Stimulated activated effector memory CD8-positive, alpha-beta T cell treated with anti-CD3 and anti-CD28 coated beads, Interleukin-12 subunit alpha, Interleukin-12 subunit beta, amount 100 ng/mL, for 72 hours (primary cell): ENCODE results near the gene P2RY8.
"Not testable (repeated sequence)": the region's sequence is repeated elsewhere in the genome, so short reads cannot be mapped to it uniquely, and the experiment has no call there.

Experiments
- ATAC-seq: fragments of 150-1000 bp; cut with Tn5 transposase; 2 replicates; pipeline ENCODE4 v1.10.0; 2021
- DNase-seq, 2 donors: peaks; one replicate each; pipeline ENCODE4 v3.0.0; 2021 to 2022; ENCODE audit warnings: low spot score in 2 of 2
- H3K27ac Mint-ChIP-seq: one replicate; pipeline ENCODE4 v1.8.0; 2022; ENCODE audit warnings: mild to moderate bottlenecking, mixed read lengths
- H3K36me3 Mint-ChIP-seq: one replicate; pipeline ENCODE4 v1.8.0; 2022; ENCODE audit warnings: mild to moderate bottlenecking, mixed read lengths
- H3K4me1 Mint-ChIP-seq: one replicate; pipeline ENCODE4 v1.8.0; 2022; ENCODE audit warnings: mixed read lengths
- H3K4me3 Mint-ChIP-seq: one replicate; pipeline ENCODE4 v1.8.0; 2022; ENCODE audit warnings: mild to moderate bottlenecking, mixed read lengths
- H3K9me3 Mint-ChIP-seq: one replicate; pipeline ENCODE4 v1.8.0; 2022; ENCODE audit warnings: mixed read lengths

The P2RY8 gene

GRCh38 chrX:1557442-1557841 is 20.5 kb upstream of the P2RY8 start:
- peak in 1 of 2 donors; percentile 43 for DNase-seq
- H3K27ac Mint-ChIP-seq, H3K4me3 Mint-ChIP-seq, ATAC-seq, H3K9me3 Mint-ChIP-seq, H3K36me3 Mint-ChIP-seq: not testable (repeated sequence)
- peaks cover 34% of the 10 kb centered on the region for H3K4me1 Mint-ChIP-seq

- no peak for ATAC-seq
- peaks cover 7% of the 10 kb centered on the region for H3K36me3 Mint-ChIP-seq
- peak overlapping the region; percentile 92 for H3K27ac Mint-ChIP-seq
- peak overlapping the region; percentile 54 for H3K4me3 Mint-ChIP-seq
- H3K9me3 Mint-ChIP-seq: peaks cover 7% of the 10 kb centered on the region
- H3K4me1 Mint-ChIP-seq: peaks cover 41% of the 10 kb centered on the region
- peak in 1 of 2 donors; percentile 50 for DNase-seq
Observed at GRCh38 chrX:1555370-1555769, 18.4 kb upstream of the P2RY8 start.

- H3K4me1 Mint-ChIP-seq: peaks cover 47% of the 10 kb centered on the region
- peaks cover 7% of the 10 kb centered on the region for H3K9me3 Mint-ChIP-seq
- peak overlapping the region; percentile 54 for H3K4me3 Mint-ChIP-seq
- DNase-seq (peak in 1 of 2 donors; percentile 64), ATAC-seq (peak; percentile 77)
- H3K36me3 Mint-ChIP-seq: peaks cover 7% of the 10 kb centered on the region
- peak overlapping the region; percentile 92 for H3K27ac Mint-ChIP-seq
Observed at GRCh38 chrX:1554469-1555210, 17.7 kb upstream of the P2RY8 start.

- Mint-ChIP-seq H3K4me1 (peaks cover 52% of the 10 kb centered on the region), H3K4me3 (peak overlapping the region; percentile 9), H3K9me3 (peaks cover 7% of the 10 kb centered on the region), H3K36me3 (peaks cover 7% of the 10 kb centered on the region), H3K27ac (peak overlapping the region; percentile 92)
- DNase-seq: no peak
- no peak for ATAC-seq
Observed at GRCh38 chrX:1551959-1552546, 15.1 kb upstream of the P2RY8 start.

- no peak overlapping the region for H3K4me3 Mint-ChIP-seq
- H3K36me3 Mint-ChIP-seq: peaks cover 5% of the 10 kb centered on the region
- H3K9me3 Mint-ChIP-seq: peaks cover 5% of the 10 kb centered on the region
- H3K27ac Mint-ChIP-seq: peak overlapping the region; percentile 91
- peak in 1 of 2 donors; percentile 48 for DNase-seq
- no peak for ATAC-seq
- H3K4me1 Mint-ChIP-seq: peaks cover 38% of the 10 kb centered on the region
Observed at GRCh38 chrX:1546691-1547251, 9.8 kb upstream of the P2RY8 start.

GRCh38 chrX:1545776-1546408 is 8.9 kb upstream of the P2RY8 start:
- ATAC-seq (peak; percentile 64), DNase-seq (peak in 1 of 2 donors; percentile 54)
- Mint-ChIP-seq H3K36me3 (no peaks in the 10 kb centered on the region), H3K4me1 (peaks cover 29% of the 10 kb centered on the region), H3K9me3 (peaks cover 5% of the 10 kb centered on the region), H3K4me3 (no peak overlapping the region), H3K27ac (peak overlapping the region; percentile 91)

- Mint-ChIP-seq H3K9me3 (peaks cover 5% of the 10 kb centered on the region), H3K36me3 (no peaks in the 10 kb centered on the region), H3K27ac (no peak overlapping the region), H3K4me1 (peaks cover 15% of the 10 kb centered on the region), H3K4me3 (no peak overlapping the region)
- DNase-seq (peak in 1 of 2 donors; percentile 48), ATAC-seq (no peak)
Observed at GRCh38 chrX:1542994-1543725, 6.2 kb upstream of the P2RY8 start.

GRCh38 chrX:1539146-1539545 is 2.2 kb upstream of the P2RY8 start:
- Mint-ChIP-seq H3K4me1 (peaks cover 10% of the 10 kb centered on the region), H3K36me3 (peaks cover 36% of the 10 kb centered on the region)
- not testable (repeated sequence) for H3K4me3 Mint-ChIP-seq, H3K27ac Mint-ChIP-seq, H3K9me3 Mint-ChIP-seq, ATAC-seq
- DNase-seq: peak in 1 of 2 donors; percentile 46

GRCh38 chrX:1537716-1538090 is 718 bp upstream of the P2RY8 start:
- H3K36me3 Mint-ChIP-seq: peaks cover 37% of the 10 kb centered on the region
- peaks cover 13% of the 10 kb centered on the region for H3K4me1 Mint-ChIP-seq
- peak overlapping the region; percentile 92 for H3K4me3 Mint-ChIP-seq
- not testable (repeated sequence) for ATAC-seq, H3K9me3 Mint-ChIP-seq, DNase-seq
- H3K27ac Mint-ChIP-seq: peak overlapping the region; percentile 97

GRCh38 chrX:1536712-1537030 is 314 bp downstream of the P2RY8 start:
- peaks cover 16% of the 10 kb centered on the region for H3K4me1 Mint-ChIP-seq
- no peaks in the 10 kb centered on the region for H3K9me3 Mint-ChIP-seq
- DNase-seq (peak in 1 of 2 donors; percentile 94), ATAC-seq (peak; percentile 11)
- H3K4me3 Mint-ChIP-seq: peak overlapping the region; percentile 92
- H3K27ac Mint-ChIP-seq: peak overlapping the region; percentile 97
- H3K36me3 Mint-ChIP-seq: peaks cover 37% of the 10 kb centered on the region

GRCh38 chrX:1535241-1536041 is 1.5 kb downstream of the P2RY8 start:
- H3K36me3 Mint-ChIP-seq: peaks cover 37% of the 10 kb centered on the region
- H3K27ac Mint-ChIP-seq: peak overlapping the region; percentile 97
- no peaks in the 10 kb centered on the region for H3K9me3 Mint-ChIP-seq
- peak overlapping the region; percentile 92 for H3K4me3 Mint-ChIP-seq
- DNase-seq (peak; percentile 40 to 89), ATAC-seq (peak; percentile 50)
- H3K4me1 Mint-ChIP-seq: peaks cover 16% of the 10 kb centered on the region

- ATAC-seq: peak; percentile 60
- H3K4me1 Mint-ChIP-seq: peaks cover 16% of the 10 kb centered on the region
- peak overlapping the region; percentile 97 for H3K27ac Mint-ChIP-seq
- peak overlapping the region; percentile 92 for H3K4me3 Mint-ChIP-seq
- H3K9me3 Mint-ChIP-seq: no peaks in the 10 kb centered on the region
- peaks cover 37% of the 10 kb centered on the region for H3K36me3 Mint-ChIP-seq
- peak; percentile 46 to 90 for DNase-seq
Observed at GRCh38 chrX:1534301-1535168, 2.5 kb downstream of the P2RY8 start.

- H3K36me3 Mint-ChIP-seq: peaks cover 37% of the 10 kb centered on the region
- H3K27ac Mint-ChIP-seq: no peak overlapping the region
- ATAC-seq: no peak
- H3K9me3 Mint-ChIP-seq: no peaks in the 10 kb centered on the region
- H3K4me3 Mint-ChIP-seq: peak overlapping the region; percentile 51
- no peak for DNase-seq
- peaks cover 16% of the 10 kb centered on the region for H3K4me1 Mint-ChIP-seq
Observed at GRCh38 chrX:1533058-1533457, 3.9 kb downstream of the P2RY8 start.
